Measurements from ENCODE around the gene RRP1.

- TF ChIP-seq, protein P1, sequence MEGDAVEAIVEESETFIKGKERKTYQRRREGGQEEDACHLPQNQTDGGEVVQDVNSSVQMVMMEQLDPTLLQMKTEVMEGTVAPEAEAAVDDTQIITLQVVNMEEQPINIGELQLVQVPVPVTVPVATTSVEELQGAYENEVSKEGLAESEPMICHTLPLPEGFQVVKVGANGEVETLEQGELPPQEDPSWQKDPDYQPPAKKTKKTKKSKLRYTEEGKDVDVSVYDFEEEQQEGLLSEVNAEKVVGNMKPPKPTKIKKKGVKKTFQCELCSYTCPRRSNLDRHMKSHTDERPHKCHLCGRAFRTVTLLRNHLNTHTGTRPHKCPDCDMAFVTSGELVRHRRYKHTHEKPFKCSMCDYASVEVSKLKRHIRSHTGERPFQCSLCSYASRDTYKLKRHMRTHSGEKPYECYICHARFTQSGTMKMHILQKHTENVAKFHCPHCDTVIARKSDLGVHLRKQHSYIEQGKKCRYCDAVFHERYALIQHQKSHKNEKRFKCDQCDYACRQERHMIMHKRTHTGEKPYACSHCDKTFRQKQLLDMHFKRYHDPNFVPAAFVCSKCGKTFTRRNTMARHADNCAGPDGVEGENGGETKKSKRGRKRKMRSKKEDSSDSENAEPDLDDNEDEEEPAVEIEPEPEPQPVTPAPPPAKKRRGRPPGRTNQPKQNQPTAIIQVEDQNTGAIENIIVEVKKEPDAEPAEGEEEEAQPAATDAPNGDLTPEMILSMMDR (IDR thresholded peaks at IDR 0.05), result no peak
- no peak for TF ChIP-seq POLR2A (IDR thresholded peaks at IDR 0.05)
- no peak for TF ChIP-seq POLR2AphosphoS5 (IDR thresholded peaks at IDR 0.05; ENCODE audit: insufficient read depth in 1 of 2, low read depth in 1 of 2)
These were observed 15.2 kb upstream of the RRP1 start for GRCh38 chr21:43774163-43774562.

All from vagina (tissue), 2 donors.